22Rv1 (cell line): ENCODE measurements around the gene RPRD2.

Experiments
- ZFX ChIP-seq: fragments of 450-650 bp; IDR thresholded peaks from 2 replicates; pipeline ENCODE4 v1.6.1; 2017; ENCODE audit warnings: antibody characterized with exemption, borderline replicate concordance
- TF ChIP-seq, protein P1 (sequence below): fragments of 450-650 bp; IDR thresholded peaks from 2 replicates; pipeline ENCODE4 v1.5.1; 2017; ENCODE audit warnings: mild to moderate bottlenecking

DNA sequence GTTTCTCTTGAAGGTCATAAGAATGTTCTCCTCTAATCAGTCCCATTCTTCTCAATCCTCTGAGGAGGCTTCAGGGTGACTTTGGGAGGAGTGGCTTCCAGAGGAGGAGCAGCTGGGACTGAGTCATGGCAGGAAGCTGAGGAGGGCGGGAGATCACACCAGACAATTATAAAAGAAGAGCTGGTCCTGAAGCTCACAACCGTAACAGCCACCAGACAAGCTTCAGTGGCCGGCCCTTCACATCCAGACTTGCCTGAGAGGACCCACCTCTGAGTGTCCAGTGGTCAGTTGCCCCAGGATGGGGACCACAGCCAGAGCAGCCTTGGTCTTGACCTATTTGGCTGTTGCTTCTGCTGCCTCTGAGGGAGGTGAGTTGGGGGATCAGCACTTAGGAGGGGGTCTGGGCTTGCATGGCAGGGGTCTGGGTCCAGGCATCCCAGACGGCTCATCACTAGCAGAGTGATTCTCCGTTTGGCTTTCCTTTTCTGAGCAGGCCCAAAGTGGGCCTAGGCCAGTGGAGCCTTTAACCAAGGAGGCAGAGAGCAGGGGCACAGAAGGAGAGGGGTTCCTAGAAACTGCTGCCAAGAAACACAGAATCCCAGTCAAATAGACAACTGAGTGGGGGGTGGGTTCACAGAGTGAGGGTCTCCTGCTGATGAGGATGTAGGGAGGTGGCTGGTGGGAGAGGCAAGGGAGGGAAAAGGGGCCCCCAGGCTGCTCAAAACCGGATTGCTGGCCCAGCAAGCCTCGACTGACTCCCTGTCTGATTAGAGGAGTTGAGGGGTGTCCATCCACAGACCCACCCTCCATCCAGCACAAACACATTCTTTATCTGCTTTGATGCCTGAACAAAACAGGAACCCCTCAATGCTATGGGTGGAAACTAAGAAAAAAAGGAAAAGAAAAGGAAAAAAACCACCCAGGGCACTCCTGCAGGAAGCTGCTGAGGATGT lies 144.2 kb downstream of the RPRD2 start, which contains the start of gene ECM1:
- TF ChIP-seq, protein P1, sequence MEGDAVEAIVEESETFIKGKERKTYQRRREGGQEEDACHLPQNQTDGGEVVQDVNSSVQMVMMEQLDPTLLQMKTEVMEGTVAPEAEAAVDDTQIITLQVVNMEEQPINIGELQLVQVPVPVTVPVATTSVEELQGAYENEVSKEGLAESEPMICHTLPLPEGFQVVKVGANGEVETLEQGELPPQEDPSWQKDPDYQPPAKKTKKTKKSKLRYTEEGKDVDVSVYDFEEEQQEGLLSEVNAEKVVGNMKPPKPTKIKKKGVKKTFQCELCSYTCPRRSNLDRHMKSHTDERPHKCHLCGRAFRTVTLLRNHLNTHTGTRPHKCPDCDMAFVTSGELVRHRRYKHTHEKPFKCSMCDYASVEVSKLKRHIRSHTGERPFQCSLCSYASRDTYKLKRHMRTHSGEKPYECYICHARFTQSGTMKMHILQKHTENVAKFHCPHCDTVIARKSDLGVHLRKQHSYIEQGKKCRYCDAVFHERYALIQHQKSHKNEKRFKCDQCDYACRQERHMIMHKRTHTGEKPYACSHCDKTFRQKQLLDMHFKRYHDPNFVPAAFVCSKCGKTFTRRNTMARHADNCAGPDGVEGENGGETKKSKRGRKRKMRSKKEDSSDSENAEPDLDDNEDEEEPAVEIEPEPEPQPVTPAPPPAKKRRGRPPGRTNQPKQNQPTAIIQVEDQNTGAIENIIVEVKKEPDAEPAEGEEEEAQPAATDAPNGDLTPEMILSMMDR: no peak
- TF ChIP-seq ZFX: no peak
